Retinal pigment epithelial cell (primary cell): ENCODE measurements around the gene NDUFB10.
A peak's percentile ranks its signal among the peaks of the same experiment; 100 is the strongest.

Experiments
- DNase-seq: peaks from one replicate; pipeline ENCODE4 v3.0.0-alpha.2; 2010; ENCODE audit warnings: low read depth
- H3K4me3 ChIP-seq: 2 replicates; pipeline ENCODE4 v1.5.1; 2011; ENCODE audit warnings: mild to moderate bottlenecking, low read length, control low read depth, moderate library complexity
- CTCF ChIP-seq: conservative IDR thresholded peaks from 2 replicates; pipeline ENCODE4 v1.5.1; 2011; ENCODE audit warnings: low read depth, low read length, control low read depth, inconsistent platforms

The NDUFB10 gene

GRCh38 chr16:1942810-1943726, 16.3 kb upstream of the NDUFB10 start, which contains the start of gene MSRB1:
MSRB1 (minus strand) TSS chr16:1943199; CDS start chr16:1943156, 43 bp downstream.
- peak within 1 kb of the TSS; percentile 85 for H3K4me3 ChIP-seq
- TF ChIP-seq CTCF: no peak
- peak; percentile 89 for DNase-seq

GRCh38 chr16:1944612-1945199, 14.6 kb upstream of the NDUFB10 start:
- H3K4me3 ChIP-seq: no peak overlapping the region
- DNase-seq: no peak
- TF ChIP-seq CTCF: no peak

- no peak for DNase-seq
- no peak overlapping the region for H3K4me3 ChIP-seq
- TF ChIP-seq CTCF: no peak
Observed at GRCh38 chr16:1945559-1946391, 13.6 kb upstream of the NDUFB10 start.

DNA sequence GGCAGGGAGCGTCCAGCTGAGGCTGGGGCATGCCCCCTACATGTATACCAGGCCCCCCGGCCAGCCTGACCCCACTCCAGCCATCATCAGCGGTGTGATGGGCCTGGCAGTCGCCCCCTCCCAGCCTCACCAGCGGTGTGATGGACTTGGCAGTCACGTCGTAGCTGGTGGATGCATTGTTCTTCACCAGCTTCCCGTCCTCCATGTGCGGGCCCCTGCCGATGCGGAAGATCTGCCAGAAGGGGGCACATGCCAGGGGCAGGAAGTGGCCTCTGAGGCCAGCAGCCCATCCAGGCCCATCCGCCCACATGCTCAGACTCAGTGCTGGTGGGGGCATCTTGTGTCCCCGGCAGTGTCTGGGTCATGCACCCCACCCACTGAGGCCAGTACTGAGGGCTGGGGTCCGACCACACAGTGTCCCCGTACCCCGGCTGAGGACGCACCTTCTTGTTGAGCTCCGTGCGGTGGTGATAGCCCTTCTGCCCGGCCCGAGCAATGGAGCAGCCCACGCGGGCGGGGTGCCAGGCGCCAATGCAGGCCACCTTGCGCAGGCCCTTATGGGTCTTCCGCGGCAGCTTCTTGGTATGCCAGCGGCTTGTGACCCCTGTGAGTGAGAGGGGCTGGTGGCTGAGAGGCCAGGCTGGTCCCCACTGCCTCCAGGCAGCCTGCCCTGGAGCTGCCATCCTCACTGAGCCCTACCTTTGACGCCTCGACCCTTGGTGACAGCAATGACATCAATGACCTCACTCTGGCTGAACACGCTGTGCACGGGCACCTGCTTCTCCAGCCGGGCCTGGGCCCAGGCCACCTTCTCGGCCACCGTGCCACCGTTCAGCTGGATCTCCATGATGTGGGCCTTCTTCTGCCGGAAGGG, 12.6 kb upstream of the NDUFB10 start:
- TF ChIP-seq CTCF: peak; percentile 8
- H3K4me3 ChIP-seq: no peak overlapping the region
- DNase-seq: no peak

GRCh38 chr16:1947369-1947670, 12.0 kb upstream of the NDUFB10 start:
- TF ChIP-seq CTCF: no peak

DNA sequence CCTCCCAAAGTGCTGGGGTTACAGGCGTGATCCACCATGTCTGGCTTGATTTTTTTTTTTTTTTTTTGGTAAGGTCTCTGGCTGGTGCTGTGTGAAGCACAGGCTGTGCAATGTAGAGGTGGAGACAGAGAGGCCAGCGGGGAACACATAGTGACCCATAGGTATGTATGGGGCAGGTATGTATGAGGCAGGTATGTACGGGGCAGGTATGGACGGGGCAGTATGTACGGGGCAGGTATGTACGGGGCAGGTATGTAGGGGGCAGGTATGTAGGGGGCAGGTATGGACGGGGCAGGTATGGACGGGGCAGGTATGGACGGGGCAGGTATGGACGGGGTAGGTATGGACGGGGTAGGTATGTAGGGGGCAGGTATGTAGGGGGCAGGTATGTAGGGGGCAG, 9.8 kb upstream of the NDUFB10 start:
- H3K4me3 ChIP-seq: no peak overlapping the region
- TF ChIP-seq CTCF: no peak
- DNase-seq: no peak

More at GRCh38 chr16:1947369-1947670, 12.0 kb upstream of the NDUFB10 start:
- no peak overlapping the region for H3K4me3 ChIP-seq
- DNase-seq: no peak
